Right cardiac atrium (tissue), 5 donors: Measurements from ENCODE around the gene GRIK5. TPM values are rescaled to one million over a fixed set of nuclear protein-coding genes. Genes with fewer than 3 reads are reported as not detected.
"Not testable (repeated sequence)": the region's sequence is repeated elsewhere in the genome, so short reads cannot be mapped to it uniquely, and the experiment has no call there.

Experiments
- ATAC-seq, 2 donors: fragments of 200-7000 bp; cut with Tn5 transposase; one replicate each; pipeline versions ENCODE4 v1.8.0 to v1.9.1; 2020; ENCODE audit warnings: moderate library complexity in 2 of 2, mild to moderate bottlenecking in 1 of 2
- DNase-seq, 3 donors: peaks; one replicate each; pipeline ENCODE4 v3.0.0-alpha.2; 2020
- H3K27ac ChIP-seq: one replicate; pipeline ENCODE4 v1.5.1; 2013; ENCODE audit warnings: mild to moderate bottlenecking, low read length, control low read depth, moderate library complexity
- H3K27me3 ChIP-seq: one replicate; pipeline ENCODE4 v1.6.1; 2013; ENCODE audit not compliant: control insufficient read depth, insufficient read depth
- H3K4me1 ChIP-seq: one replicate; pipeline ENCODE4 v1.6.1; 2013; ENCODE audit warnings: low read length; ENCODE audit not compliant: control insufficient read depth, insufficient read depth
- H3K4me3 ChIP-seq: one replicate; pipeline ENCODE4 v1.5.1; 2013; ENCODE audit warnings: low read length, control low read depth
- H3K9me3 ChIP-seq: one replicate; pipeline ENCODE4 v1.6.1; 2013; ENCODE audit warnings: low read length; ENCODE audit not compliant: control insufficient read depth
- WGBS: extraction: QIAGEN DNeasy Blood & Tissue Kit; methylation state at CpG from one replicate; pipeline ENCODE4 v1.1.7; 2013; 5-methylcytosine and 5-hydroxymethylcytosine counted together
- intact Hi-C, 4 donors: fragments of 100-400 bp; cut with DNase I; formaldehyde crosslinking; loops; one replicate each; pipeline versions ENCODE4 v1.11.0 to v1.14.0; 2022 to 2023
- polyA plus RNA-seq: library from polyadenylated mRNA; stranded (reverse); fragments of 200-250 nt; gene quantifications from one replicate; pipeline ENCODE4 v1.2.3, GENCODE V29; 2013
- total RNA-seq, 4 donors: library from RNA; stranded (reverse); fragmentation: NEBNext Ultra II Directional; extraction: Animal tissue kit (Norgen Biotek cat#: 25700); gene quantifications; one replicate each; pipeline ENCODE4 v1.2.1, GENCODE V29; 2021
- donor health status: healthy with polysubstance abuse.
- donor health status: DM: no; HTN: yes; CAD: no.
- donor health status: DM: no; HTN: no; CAD: no.
- donor health status: DM: no; HTN: yes; CAD: no; lungs with severe emphysema.
- donor health status: DM: yes; HTN: yes; CAD: no.

GRIK5 gene
- total and polyA plus RNA-seq, 5 donors: 8.9 to 18.3 (median 13.8) TPM

GRCh38 chr19:42040031-42040430 lies 30.0 kb downstream of the GRIK5 start:
- intact Hi-C loops: no loop called here
- Histone ChIP-seq H3K4me1 (peaks cover 4% of the 10 kb centered on the region), H3K9me3 (no peaks in the 10 kb centered on the region), H3K27ac (peak overlapping the region; percentile 48), H3K27me3 (no peaks in the 10 kb centered on the region), H3K4me3 (no peak overlapping the region)
- no peak for ATAC-seq
- DNase-seq: no peak

- 46% methylated on average over 6 of the region's 6 CpGs for WGBS
- intact Hi-C loops: no loop called here
Observed at GRCh38 chr19:42038666-42039065, 31.3 kb downstream of the GRIK5 start.

GRCh38 chr19:42037649-42038048 lies 32.4 kb downstream of the GRIK5 start:
- DNase-seq: no peak
- WGBS: 58% methylated on average over 5 of the region's 5 CpGs
- peaks cover 4% of the 10 kb centered on the region for H3K4me1 ChIP-seq
- intact Hi-C loops: no loop called here
- ATAC-seq: peak; percentile 47 to 52
- H3K9me3 ChIP-seq: no peaks in the 10 kb centered on the region
- H3K27me3 ChIP-seq: no peaks in the 10 kb centered on the region
- H3K4me3 ChIP-seq: no peak overlapping the region
- peak overlapping the region; percentile 76 for H3K27ac ChIP-seq

More at GRCh38 chr19:42038666-42039065, 31.3 kb downstream of the GRIK5 start:
- DNase-seq (peak; percentile 50 to 79 (median 78)), ATAC-seq (peak; percentile 86 to 87)
- Histone ChIP-seq H3K4me3 (no peak overlapping the region), H3K9me3 (no peaks in the 10 kb centered on the region), H3K4me1 (peaks cover 4% of the 10 kb centered on the region), H3K27ac (peak overlapping the region; percentile 76), H3K27me3 (no peaks in the 10 kb centered on the region)

- H3K27ac ChIP-seq, H3K9me3 ChIP-seq, H3K4me1 ChIP-seq, H3K4me3 ChIP-seq, ATAC-seq, H3K27me3 ChIP-seq, intact Hi-C loops, DNase-seq: not testable (repeated sequence)
- WGBS: 31% methylated on average over 17 of the region's 17 CpGs
Observed at GRCh38 chr19:42034640-42035391, 35.2 kb downstream of the GRIK5 start.

GRCh38 chr19:42033413-42033812 lies 36.6 kb downstream of the GRIK5 start:
- intact Hi-C loops: no loop called here
- H3K4me1 ChIP-seq: peaks cover 4% of the 10 kb centered on the region
- H3K27ac ChIP-seq: no peak overlapping the region
- ATAC-seq (no peak), DNase-seq (no peak)
- no peak overlapping the region for H3K4me3 ChIP-seq
- H3K9me3 ChIP-seq: no peaks in the 10 kb centered on the region
- no peaks in the 10 kb centered on the region for H3K27me3 ChIP-seq
- 76% methylated on average over 5 of the region's 5 CpGs for WGBS

DNA sequence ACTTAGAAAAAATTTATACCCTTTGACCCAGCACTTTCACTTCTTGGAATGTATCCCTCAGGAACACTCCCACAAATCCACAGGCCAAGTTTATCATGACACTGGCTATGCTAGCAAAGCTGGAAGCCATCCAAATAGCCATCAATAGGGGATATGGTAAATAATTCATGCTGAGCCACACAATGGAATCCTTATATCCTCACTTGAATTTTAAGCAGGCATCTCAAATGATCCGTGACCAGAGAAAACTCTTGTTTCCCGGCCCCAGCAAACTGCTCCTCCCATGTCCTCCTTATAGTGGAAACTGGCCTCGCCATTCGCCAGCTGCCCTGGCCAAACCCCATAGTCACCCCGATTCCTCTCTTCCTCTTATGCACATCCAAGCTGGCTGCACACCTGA lies 37.6 kb downstream of the GRIK5 start:
- no peak overlapping the region for H3K4me3 ChIP-seq
- ATAC-seq (no peak), DNase-seq (no peak)
- intact Hi-C loops: no loop called here
- 50% methylated on average over 5 of the region's 5 CpGs for WGBS
- H3K27me3 ChIP-seq: no peaks in the 10 kb centered on the region
- H3K9me3 ChIP-seq: no peaks in the 10 kb centered on the region
- no peaks in the 10 kb centered on the region for H3K4me1 ChIP-seq
- no peak overlapping the region for H3K27ac ChIP-seq

DNA sequence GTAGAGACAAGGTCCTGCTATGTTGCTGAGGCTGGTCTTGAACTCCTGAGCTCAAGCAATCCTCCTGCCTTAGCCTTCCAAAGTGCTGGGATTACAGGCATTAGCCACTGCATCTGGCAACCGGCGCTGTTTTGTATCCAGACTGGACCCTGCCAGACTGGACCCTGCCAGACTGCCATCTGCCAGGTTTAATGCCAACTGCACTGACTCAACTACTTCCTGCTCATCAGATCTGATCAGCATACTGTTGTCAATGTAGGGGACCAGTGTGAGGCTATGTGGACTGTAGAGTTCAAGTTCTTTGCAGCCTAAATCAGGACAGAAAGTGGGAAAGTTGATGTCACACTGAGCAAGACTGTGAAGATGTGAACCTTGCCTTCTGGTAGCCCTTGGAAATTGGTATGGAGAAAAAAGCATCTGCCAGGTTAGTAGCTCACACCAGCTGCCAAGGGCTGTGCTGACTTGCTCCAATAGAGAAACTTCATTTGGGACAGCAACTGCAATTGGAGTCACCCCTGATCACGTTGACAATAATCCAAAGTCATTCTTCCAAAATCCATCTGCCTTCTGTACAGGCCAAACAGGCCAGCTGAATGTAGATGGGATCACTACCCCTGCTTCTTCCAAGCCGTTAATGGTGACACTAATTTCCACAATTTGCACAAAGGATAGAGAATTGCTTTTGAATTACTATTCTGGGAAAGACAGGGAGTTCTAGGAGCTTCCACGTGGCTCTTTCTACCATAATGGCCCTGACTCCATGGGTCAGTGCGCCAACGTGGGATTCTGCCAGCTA lies 39.2 kb downstream of the GRIK5 start:
- WGBS: 80% methylated on average over 7 of the region's 7 CpGs
- Histone ChIP-seq H3K4me3 (no peak overlapping the region), H3K9me3 (no peaks in the 10 kb centered on the region), H3K27ac (no peak overlapping the region), H3K4me1 (no peaks in the 10 kb centered on the region), H3K27me3 (no peaks in the 10 kb centered on the region)
- ATAC-seq: no peak
- DNase-seq: no peak
- intact Hi-C loops: no loop called here

- intact Hi-C loops: no loop called here
- H3K9me3 ChIP-seq: no peaks in the 10 kb centered on the region
- H3K27me3 ChIP-seq: no peaks in the 10 kb centered on the region
- no peak overlapping the region for H3K27ac ChIP-seq
- ATAC-seq (no peak), DNase-seq (no peak)
- WGBS: 57% methylated on average over 8 of the region's 8 CpGs
- H3K4me1 ChIP-seq: peaks cover 3% of the 10 kb centered on the region
- H3K4me3 ChIP-seq: no peak overlapping the region
Observed at GRCh38 chr19:42028304-42029216, 41.4 kb downstream of the GRIK5 start.

DNA sequence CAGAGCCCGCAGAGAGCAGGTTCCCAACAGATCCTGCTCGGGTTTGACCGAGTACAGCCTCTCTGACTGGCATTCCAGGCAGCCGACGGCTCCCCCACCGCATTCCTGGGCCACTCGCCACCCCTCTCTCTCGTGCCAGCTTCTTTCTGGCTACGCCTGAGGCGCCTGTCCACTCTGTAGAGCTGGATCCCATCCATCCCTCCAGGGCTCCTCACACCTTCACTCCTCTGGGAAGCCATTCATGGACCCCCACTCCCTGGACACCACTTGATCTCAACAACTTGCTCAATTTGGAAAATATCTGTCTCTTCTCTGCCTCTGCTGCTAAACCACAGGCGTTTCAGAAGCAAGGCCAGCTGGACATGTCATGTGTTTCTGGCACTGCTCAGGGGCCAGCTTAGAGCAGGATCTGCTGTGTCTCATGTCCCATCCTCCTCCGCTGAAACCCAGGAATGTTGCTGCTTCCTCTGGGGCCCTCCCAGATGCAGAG lies 45.3 kb downstream of the GRIK5 start:
- intact Hi-C loops: no loop called here
- ATAC-seq (peak; percentile 80 to 90), DNase-seq (peak; percentile 65 to 89 (median 84))
- no peaks in the 10 kb centered on the region for H3K9me3 ChIP-seq
- peaks cover 3% of the 10 kb centered on the region for H3K4me1 ChIP-seq
- H3K4me3 ChIP-seq: no peak overlapping the region
- H3K27ac ChIP-seq: peak overlapping the region; percentile 83
- 38% methylated on average over 12 of the region's 12 CpGs for WGBS
- H3K27me3 ChIP-seq: no peaks in the 10 kb centered on the region

GRCh38 chr19:42023943-42024260 lies 46.1 kb downstream of the GRIK5 start:
- Histone ChIP-seq H3K27me3 (no peaks in the 10 kb centered on the region), H3K27ac (no peak overlapping the region), H3K4me1 (peaks cover 3% of the 10 kb centered on the region), H3K9me3 (no peaks in the 10 kb centered on the region), H3K4me3 (no peak overlapping the region)
- DNase-seq (no peak), ATAC-seq (no peak)
- intact Hi-C loops: no loop called here
- WGBS: 85% methylated on average over 4 of the region's 4 CpGs
